Mammary epithelial cell (primary cell): ENCODE data around the gene DCDC2C.

Experiments
- EZH2 ChIP-seq: IDR thresholded peaks from 2 replicates; pipeline ENCODE4 v1.6.1; 2012; ENCODE audit warnings: low read length, inconsistent platforms, borderline replicate concordance
- TF ChIP-seq, protein P1 (sequence below), 2 donors: IDR thresholded peaks in 1 of 2; conservative IDR thresholded peaks in 1 of 2; 2 replicates each; pipeline ENCODE4 v1.5.1; 2011 to 2012; ENCODE audit warnings: inconsistent platforms in 2 of 2, low read length in 2 of 2, mild to moderate bottlenecking in 2 of 2, control low read depth in 1 of 2, low read depth in 1 of 2; ENCODE audit not compliant: insufficient read depth in 1 of 2; ENCODE audit errors: extremely low read depth in 1 of 2

DNA sequence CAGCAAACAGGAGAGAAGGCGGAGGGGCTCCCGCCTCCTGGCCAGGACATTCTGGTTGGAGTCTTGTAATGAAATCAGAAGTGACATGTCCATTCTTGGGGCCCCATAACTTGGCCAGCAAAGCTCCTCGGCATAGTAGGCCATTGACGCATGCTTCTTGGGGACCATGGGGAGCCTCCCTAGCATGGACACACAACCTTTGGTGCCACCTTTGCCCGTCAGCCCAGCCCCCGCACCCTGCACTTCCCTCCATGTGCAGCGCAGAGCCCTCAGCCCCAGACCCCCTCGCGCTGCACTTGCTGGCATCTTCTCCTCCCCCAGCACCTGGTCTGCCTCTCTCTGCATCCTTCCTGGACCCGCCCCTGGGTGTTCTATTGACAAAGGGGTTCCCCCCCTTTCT lies 23.1 kb downstream of the DCDC2C start:
- TF ChIP-seq, protein P1, sequence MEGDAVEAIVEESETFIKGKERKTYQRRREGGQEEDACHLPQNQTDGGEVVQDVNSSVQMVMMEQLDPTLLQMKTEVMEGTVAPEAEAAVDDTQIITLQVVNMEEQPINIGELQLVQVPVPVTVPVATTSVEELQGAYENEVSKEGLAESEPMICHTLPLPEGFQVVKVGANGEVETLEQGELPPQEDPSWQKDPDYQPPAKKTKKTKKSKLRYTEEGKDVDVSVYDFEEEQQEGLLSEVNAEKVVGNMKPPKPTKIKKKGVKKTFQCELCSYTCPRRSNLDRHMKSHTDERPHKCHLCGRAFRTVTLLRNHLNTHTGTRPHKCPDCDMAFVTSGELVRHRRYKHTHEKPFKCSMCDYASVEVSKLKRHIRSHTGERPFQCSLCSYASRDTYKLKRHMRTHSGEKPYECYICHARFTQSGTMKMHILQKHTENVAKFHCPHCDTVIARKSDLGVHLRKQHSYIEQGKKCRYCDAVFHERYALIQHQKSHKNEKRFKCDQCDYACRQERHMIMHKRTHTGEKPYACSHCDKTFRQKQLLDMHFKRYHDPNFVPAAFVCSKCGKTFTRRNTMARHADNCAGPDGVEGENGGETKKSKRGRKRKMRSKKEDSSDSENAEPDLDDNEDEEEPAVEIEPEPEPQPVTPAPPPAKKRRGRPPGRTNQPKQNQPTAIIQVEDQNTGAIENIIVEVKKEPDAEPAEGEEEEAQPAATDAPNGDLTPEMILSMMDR (conservative IDR thresholded peaks at IDR 0.05 in 1 of 2, IDR thresholded peaks at IDR 0.05 in 1 of 2; ENCODE audit: extremely low read depth in 1 of 2, insufficient read depth in 1 of 2, low read depth in 1 of 2, low read length in 2 of 2): no peak
- TF ChIP-seq EZH2: no peak
